Medulla oblongata (tissue), 1 donor: ENCODE measurements around the gene LPIN2.

ENCODE experiments used
- DNase-seq: peaks from one replicate; pipeline ENCODE4 v3.0.0-alpha.2; 2015; ENCODE audit errors: extremely low spot score

The LPIN2 gene

GRCh38 chr18:2982022-2982421 is 30.9 kb downstream of the LPIN2 start:
- DNase-seq = no peak

- no peak for DNase-seq
These were observed 31.7 kb downstream of the LPIN2 start for GRCh38 chr18:2981212-2981728.

GRCh38 chr18:2979871-2980790 is 32.8 kb downstream of the LPIN2 start:
- peak; percentile 71 for DNase-seq

- DNase-seq = no peak
These were observed 33.8 kb downstream of the LPIN2 start for GRCh38 chr18:2979129-2979528.

GRCh38 chr18:2978661-2979106 is 34.3 kb downstream of the LPIN2 start:
- DNase-seq = no peak

GRCh38 chr18:2978208-2978607 is 34.7 kb downstream of the LPIN2 start:
- DNase-seq = no peak

GRCh38 chr18:2976218-2977132 is 36.5 kb downstream of the LPIN2 start:
- DNase-seq = no peak

- DNase-seq = no peak
These were observed 38.2 kb downstream of the LPIN2 start for GRCh38 chr18:2974731-2975130.

- DNase-seq = peak; percentile 77
These were observed 41.0 kb downstream of the LPIN2 start for GRCh38 chr18:2971741-2972552.

GRCh38 chr18:2970772-2971659 is 41.9 kb downstream of the LPIN2 start:
- DNase-seq = peak; percentile 69

- no peak for DNase-seq
These were observed 42.6 kb downstream of the LPIN2 start for GRCh38 chr18:2970344-2970743.

GRCh38 chr18:2969695-2970094 is 43.2 kb downstream of the LPIN2 start:
- no peak for DNase-seq

GRCh38 chr18:2968606-2969005 is 44.3 kb downstream of the LPIN2 start:
- no peak for DNase-seq

- no peak for DNase-seq
These were observed 45.1 kb downstream of the LPIN2 start for GRCh38 chr18:2967820-2968219.

- no peak for DNase-seq
These were observed 45.6 kb downstream of the LPIN2 start for GRCh38 chr18:2967357-2967756.

- no peak for DNase-seq
These were observed 46.4 kb downstream of the LPIN2 start for GRCh38 chr18:2966560-2966959.

- no peak for DNase-seq
These were observed 47.1 kb downstream of the LPIN2 start for GRCh38 chr18:2965797-2966196.

GRCh38 chr18:2964361-2965010 is 48.5 kb downstream of the LPIN2 start:
- no peak for DNase-seq
